ENCODE results near the gene CFAP43.

CFAP43 gene

DNA sequence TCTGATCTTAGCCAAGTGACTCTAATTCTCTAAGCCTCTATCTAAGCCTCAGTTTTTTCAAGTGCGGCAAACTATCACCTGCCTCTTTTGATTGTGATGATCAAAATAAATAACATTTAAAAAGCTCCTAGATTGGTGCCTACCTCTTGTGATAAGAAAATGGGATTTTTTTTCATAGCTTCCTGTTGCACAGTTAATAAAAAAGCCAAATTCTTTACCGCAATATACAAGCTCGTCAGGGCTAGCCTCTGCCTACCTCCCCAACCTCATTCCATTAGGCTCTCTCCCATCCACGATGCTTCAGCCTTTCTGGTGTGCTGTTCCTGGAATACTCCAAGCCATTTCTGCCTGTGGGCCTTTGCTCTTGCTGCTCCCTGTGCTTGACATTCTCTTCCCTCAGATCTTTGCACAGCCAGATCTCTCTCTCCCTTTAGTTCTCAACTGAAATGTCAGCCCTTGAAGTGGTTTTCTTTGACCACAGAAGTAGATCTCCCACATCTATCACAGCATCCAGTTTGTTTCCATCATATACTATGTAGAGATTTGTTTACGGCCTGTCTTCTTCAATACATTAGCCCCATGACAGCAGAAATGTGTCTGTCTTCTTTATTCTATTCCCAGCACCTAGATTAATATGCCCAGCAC is 61.4 kb downstream of the CFAP43 start:
- Histone ChIP-seq H3K36me3 (ENCODE audit: control insufficient read depth, insufficient read depth, low read length) (no peaks in the 10 kb centered on the region), H4K5ac (ENCODE audit: low read length) (no peak overlapping the region), H3K4me2 (ENCODE audit: low read length) (no peak overlapping the region), H2BK15ac (replicated peaks; ENCODE audit: low read depth) (no peak overlapping the region), H3K79me2 (ENCODE audit: control insufficient read depth, insufficient read depth, low read length) (no peaks in the 10 kb centered on the region), H3K23ac (ENCODE audit: low read length) (no peak overlapping the region), H3K4me3 (ENCODE audit: low read length) (no peak overlapping the region), H2AK5ac (ENCODE audit: low read length) (no peak overlapping the region), H3K27me3 (ENCODE audit: insufficient read depth, low read length, poor library complexity) (no peaks in the 10 kb centered on the region), H2BK120ac (ENCODE audit: low read depth, low read length) (no peak overlapping the region), H3K79me1 (ENCODE audit: low read length) (no peaks in the 10 kb centered on the region), H3K9ac (ENCODE audit: low read length) (no peak overlapping the region), H3K4ac (ENCODE audit: low read depth, low read length) (no peak overlapping the region), H3K27ac (ENCODE audit: low read depth, low read length) (no peak overlapping the region), H3K18ac (ENCODE audit: low read length) (no peak overlapping the region), H2BK5ac (ENCODE audit: low read length) (no peak overlapping the region), H3K4me1 (ENCODE audit: control insufficient read depth, low read depth, low read length) (no peaks in the 10 kb centered on the region), H3K56ac (ENCODE audit: low read length) (no peak overlapping the region), H4K8ac (ENCODE audit: low read depth, low read length) (no peak overlapping the region)
- no peak for DNase-seq
- no CpG with 5 or more reads among the region's 5 CpGs for WGBS (ENCODE audit: extremely low coverage, insufficient coverage, low lambda C conversion rate)

DNA sequence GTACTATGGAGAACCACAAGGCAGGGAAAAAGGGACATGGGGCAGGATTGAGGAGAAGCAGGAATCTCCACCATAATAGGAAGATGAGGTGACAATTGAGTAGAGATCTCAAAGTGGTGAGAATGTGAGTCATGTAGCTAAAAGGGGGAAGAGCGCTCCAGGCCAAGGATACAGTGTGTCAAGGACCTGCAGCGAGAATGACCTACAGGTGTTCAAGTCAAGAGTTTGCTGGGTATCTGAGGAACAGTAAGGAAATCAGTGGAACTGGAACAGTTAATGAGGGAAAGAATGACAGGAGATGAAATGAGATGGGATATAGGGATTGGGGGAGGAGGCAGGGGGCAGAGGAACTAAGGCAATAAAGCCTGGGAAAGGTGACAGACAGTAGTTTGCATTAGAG is 76.6 kb downstream of the CFAP43 start:
- no peak overlapping the region for H4K8ac ChIP-seq (ENCODE audit: low read depth, low read length)
- no peak overlapping the region for H2BK15ac ChIP-seq (replicated peaks; ENCODE audit: low read depth)
- peaks cover 12% of the 10 kb centered on the region for H3K4me1 ChIP-seq (ENCODE audit: control insufficient read depth, low read depth, low read length)
- no CpG with 5 or more reads among the region's 2 CpGs for WGBS (ENCODE audit: extremely low coverage, insufficient coverage, low lambda C conversion rate)
- no peak overlapping the region for H3K9ac ChIP-seq (ENCODE audit: low read length)
- H3K79me2 ChIP-seq (ENCODE audit: control insufficient read depth, insufficient read depth, low read length): no peaks in the 10 kb centered on the region
- H3K23ac ChIP-seq (ENCODE audit: low read length): no peak overlapping the region
- H3K56ac ChIP-seq (ENCODE audit: low read length): peak overlapping the region; percentile 5
- no peak overlapping the region for H3K4ac ChIP-seq (ENCODE audit: low read depth, low read length)
- no peaks in the 10 kb centered on the region for H3K27me3 ChIP-seq (ENCODE audit: insufficient read depth, low read length, poor library complexity)
- peak overlapping the region; percentile 52 for H3K27ac ChIP-seq (ENCODE audit: low read depth, low read length)
- H3K79me1 ChIP-seq (ENCODE audit: low read length): no peaks in the 10 kb centered on the region
- H3K18ac ChIP-seq (ENCODE audit: low read length): no peak overlapping the region
- H2AK5ac ChIP-seq (ENCODE audit: low read length): no peak overlapping the region
- H2BK5ac ChIP-seq (ENCODE audit: low read length): peak overlapping the region; percentile 84
- no peak overlapping the region for H3K4me3 ChIP-seq (ENCODE audit: low read length)
- no peak overlapping the region for H2BK120ac ChIP-seq (ENCODE audit: low read depth, low read length)
- H3K36me3 ChIP-seq (ENCODE audit: control insufficient read depth, insufficient read depth, low read length): no peaks in the 10 kb centered on the region
- peak; percentile 76 for DNase-seq
- no peak overlapping the region for H3K4me2 ChIP-seq (ENCODE audit: low read length)
- H4K5ac ChIP-seq (ENCODE audit: low read length): no peak overlapping the region

DNA sequence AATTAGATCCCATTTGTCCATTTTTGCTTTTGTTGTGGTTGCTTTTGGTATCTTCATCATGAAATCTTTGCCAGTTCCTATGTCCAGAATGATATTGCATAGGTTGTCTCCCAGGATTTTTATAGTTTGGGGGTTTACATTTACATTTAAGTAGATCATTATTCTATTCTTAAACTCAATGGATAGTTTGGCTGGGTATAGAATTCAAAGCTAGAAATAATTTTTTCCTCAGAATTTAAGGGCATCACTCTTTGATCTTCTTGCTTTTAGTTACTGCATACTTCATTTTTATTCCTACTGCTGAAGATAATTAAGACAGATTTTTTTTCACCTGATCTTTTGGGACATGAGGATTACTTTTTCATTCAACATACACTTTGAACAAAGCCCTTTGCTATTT is 80.4 kb downstream of the CFAP43 start:
- no peak overlapping the region for H3K27ac ChIP-seq (ENCODE audit: low read depth, low read length)
- H3K23ac ChIP-seq (ENCODE audit: low read length): no peak overlapping the region
- H3K36me3 ChIP-seq (ENCODE audit: control insufficient read depth, insufficient read depth, low read length): no peaks in the 10 kb centered on the region
- no peak overlapping the region for H2BK5ac ChIP-seq (ENCODE audit: low read length)
- no peak overlapping the region for H3K4me3 ChIP-seq (ENCODE audit: low read length)
- no peaks in the 10 kb centered on the region for H3K27me3 ChIP-seq (ENCODE audit: insufficient read depth, low read length, poor library complexity)
- H2BK15ac ChIP-seq (replicated peaks; ENCODE audit: low read depth): no peak overlapping the region
- H4K5ac ChIP-seq (ENCODE audit: low read length): no peak overlapping the region
- no peak for DNase-seq
- H3K79me1 ChIP-seq (ENCODE audit: low read length): no peaks in the 10 kb centered on the region
- no peak overlapping the region for H3K56ac ChIP-seq (ENCODE audit: low read length)
- no peaks in the 10 kb centered on the region for H3K79me2 ChIP-seq (ENCODE audit: control insufficient read depth, insufficient read depth, low read length)
- peaks cover 9% of the 10 kb centered on the region for H3K4me1 ChIP-seq (ENCODE audit: control insufficient read depth, low read depth, low read length)
- no peak overlapping the region for H3K18ac ChIP-seq (ENCODE audit: low read length)
- no peak overlapping the region for H3K4me2 ChIP-seq (ENCODE audit: low read length)
- no peak overlapping the region for H2BK120ac ChIP-seq (ENCODE audit: low read depth, low read length)
- H2AK5ac ChIP-seq (ENCODE audit: low read length): no peak overlapping the region
- H3K4ac ChIP-seq (ENCODE audit: low read depth, low read length): no peak overlapping the region
- H4K8ac ChIP-seq (ENCODE audit: low read depth, low read length): no peak overlapping the region
- no peak overlapping the region for H3K9ac ChIP-seq (ENCODE audit: low read length)

DNA sequence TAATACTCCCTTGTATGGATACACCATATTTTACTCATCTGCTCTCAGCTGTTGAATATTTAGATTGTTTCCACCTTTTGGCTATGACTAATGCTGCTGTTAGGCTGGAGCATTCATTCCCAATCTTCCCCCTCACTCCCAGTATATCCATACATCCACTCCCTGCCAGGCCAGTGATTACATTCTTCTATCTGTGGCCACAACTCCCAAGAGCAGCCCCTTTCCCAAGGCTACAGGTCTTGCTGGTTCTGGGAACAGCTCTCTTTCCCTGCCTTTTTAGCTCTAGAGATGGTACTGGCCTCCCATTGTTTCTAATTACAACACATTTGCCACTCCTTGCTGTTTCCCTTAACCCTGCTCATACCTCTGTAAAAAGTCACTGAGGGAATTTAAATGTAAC is 82.0 kb downstream of the CFAP43 start:
- no peak overlapping the region for H3K4me3 ChIP-seq (ENCODE audit: low read length)
- H4K5ac ChIP-seq (ENCODE audit: low read length): peak overlapping the region; percentile 5
- H2BK5ac ChIP-seq (ENCODE audit: low read length): no peak overlapping the region
- H4K8ac ChIP-seq (ENCODE audit: low read depth, low read length): no peak overlapping the region
- no peak overlapping the region for H2BK120ac ChIP-seq (ENCODE audit: low read depth, low read length)
- H3K27me3 ChIP-seq (ENCODE audit: insufficient read depth, low read length, poor library complexity): no peaks in the 10 kb centered on the region
- H2BK15ac ChIP-seq (replicated peaks; ENCODE audit: low read depth): no peak overlapping the region
- peak overlapping the region; percentile 57 for H3K56ac ChIP-seq (ENCODE audit: low read length)
- H3K4me2 ChIP-seq (ENCODE audit: low read length): no peak overlapping the region
- no peaks in the 10 kb centered on the region for H3K79me2 ChIP-seq (ENCODE audit: control insufficient read depth, insufficient read depth, low read length)
- no peak overlapping the region for H3K9ac ChIP-seq (ENCODE audit: low read length)
- no peak overlapping the region for H3K23ac ChIP-seq (ENCODE audit: low read length)
- peak; percentile 56 for DNase-seq
- no peak overlapping the region for H3K27ac ChIP-seq (ENCODE audit: low read depth, low read length)
- no peak overlapping the region for H2AK5ac ChIP-seq (ENCODE audit: low read length)
- no peaks in the 10 kb centered on the region for H3K36me3 ChIP-seq (ENCODE audit: control insufficient read depth, insufficient read depth, low read length)
- no peak overlapping the region for H3K4ac ChIP-seq (ENCODE audit: low read depth, low read length)
- H3K18ac ChIP-seq (ENCODE audit: low read length): no peak overlapping the region
- H3K79me1 ChIP-seq (ENCODE audit: low read length): no peaks in the 10 kb centered on the region
- peaks cover under 1% of the 10 kb centered on the region for H3K4me1 ChIP-seq (ENCODE audit: control insufficient read depth, low read depth, low read length)

DNA sequence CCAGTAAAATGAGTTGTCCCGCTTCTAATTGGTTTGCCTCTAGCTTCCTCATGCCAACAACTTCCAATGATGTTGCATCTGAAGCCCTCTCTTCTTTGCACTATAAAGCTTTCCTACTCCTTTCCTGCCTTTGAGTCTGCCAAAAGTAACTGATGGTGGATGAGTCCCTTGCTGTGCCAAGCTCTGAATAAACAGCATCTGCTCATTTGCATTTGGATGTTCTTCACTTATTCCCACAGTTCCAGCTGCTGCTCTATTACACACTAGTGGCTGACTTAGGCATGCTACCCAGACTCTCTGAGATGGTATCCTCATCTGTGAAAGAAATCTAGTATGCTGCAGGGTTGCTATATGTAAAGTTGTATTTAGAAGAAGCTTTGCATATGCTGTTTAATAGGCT is 85.3 kb downstream of the CFAP43 start:
- Histone ChIP-seq H3K79me1 (ENCODE audit: low read length) (no peaks in the 10 kb centered on the region), H3K4me2 (ENCODE audit: low read length) (no peak overlapping the region), H3K9ac (ENCODE audit: low read length) (no peak overlapping the region), H3K18ac (ENCODE audit: low read length) (no peak overlapping the region), H3K4me1 (ENCODE audit: control insufficient read depth, low read depth, low read length) (peaks cover 3% of the 10 kb centered on the region), H3K4me3 (ENCODE audit: low read length) (no peak overlapping the region), H3K56ac (ENCODE audit: low read length) (no peak overlapping the region), H2BK120ac (ENCODE audit: low read depth, low read length) (no peak overlapping the region), H3K27me3 (ENCODE audit: insufficient read depth, low read length, poor library complexity) (no peaks in the 10 kb centered on the region), H3K23ac (ENCODE audit: low read length) (no peak overlapping the region), H2BK15ac (replicated peaks; ENCODE audit: low read depth) (no peak overlapping the region), H3K4ac (ENCODE audit: low read depth, low read length) (no peak overlapping the region), H4K8ac (ENCODE audit: low read depth, low read length) (no peak overlapping the region), H4K5ac (ENCODE audit: low read length) (no peak overlapping the region), H3K36me3 (ENCODE audit: control insufficient read depth, insufficient read depth, low read length) (no peaks in the 10 kb centered on the region), H2AK5ac (ENCODE audit: low read length) (no peak overlapping the region), H2BK5ac (ENCODE audit: low read length) (no peak overlapping the region), H3K27ac (ENCODE audit: low read depth, low read length) (no peak overlapping the region), H3K79me2 (ENCODE audit: control insufficient read depth, insufficient read depth, low read length) (no peaks in the 10 kb centered on the region)
- no CpG with 5 or more reads among the region's 1 CpG for WGBS (ENCODE audit: extremely low coverage, insufficient coverage, low lambda C conversion rate)
- no peak for DNase-seq

DNA sequence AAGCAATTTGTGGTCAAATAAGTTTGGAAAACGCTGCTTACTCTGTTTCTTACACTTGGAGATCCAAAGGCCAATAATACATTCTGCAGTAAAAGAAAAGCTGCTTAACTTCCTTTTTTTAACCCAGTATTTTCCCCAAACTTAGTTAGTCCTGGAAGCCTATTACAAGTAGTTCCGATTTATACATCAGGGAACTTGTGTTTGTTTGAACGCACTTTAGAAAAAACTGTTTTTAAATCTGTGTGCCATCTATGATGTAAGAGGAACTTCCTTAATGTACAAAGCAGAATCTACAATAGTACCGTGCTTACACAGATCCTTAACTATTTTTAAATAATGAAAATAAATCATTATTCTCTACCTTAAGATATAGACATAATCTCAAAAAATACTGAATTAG is 87.2 kb downstream of the CFAP43 start:
- H2BK15ac ChIP-seq (replicated peaks; ENCODE audit: low read depth): no peak overlapping the region
- H3K23ac ChIP-seq (ENCODE audit: low read length): no peak overlapping the region
- H3K27ac ChIP-seq (ENCODE audit: low read depth, low read length): no peak overlapping the region
- H2BK120ac ChIP-seq (ENCODE audit: low read depth, low read length): no peak overlapping the region
- H3K4me1 ChIP-seq (ENCODE audit: control insufficient read depth, low read depth, low read length): peaks cover 3% of the 10 kb centered on the region
- H4K5ac ChIP-seq (ENCODE audit: low read length): no peak overlapping the region
- no peak overlapping the region for H3K4me2 ChIP-seq (ENCODE audit: low read length)
- H3K4ac ChIP-seq (ENCODE audit: low read depth, low read length): no peak overlapping the region
- H3K4me3 ChIP-seq (ENCODE audit: low read length): no peak overlapping the region
- H3K56ac ChIP-seq (ENCODE audit: low read length): no peak overlapping the region
- no peak overlapping the region for H2AK5ac ChIP-seq (ENCODE audit: low read length)
- H3K27me3 ChIP-seq (ENCODE audit: insufficient read depth, low read length, poor library complexity): no peaks in the 10 kb centered on the region
- DNase-seq: no peak
- H3K18ac ChIP-seq (ENCODE audit: low read length): no peak overlapping the region
- no peak overlapping the region for H3K9ac ChIP-seq (ENCODE audit: low read length)
- H3K36me3 ChIP-seq (ENCODE audit: control insufficient read depth, insufficient read depth, low read length): no peaks in the 10 kb centered on the region
- whole genome bisulfite sequencing (ENCODE audit: extremely low coverage, insufficient coverage, low lambda C conversion rate): no CpG with 5 or more reads among the region's 4 CpGs
- no peaks in the 10 kb centered on the region for H3K79me1 ChIP-seq (ENCODE audit: low read length)
- H2BK5ac ChIP-seq (ENCODE audit: low read length): no peak overlapping the region
- no peaks in the 10 kb centered on the region for H3K79me2 ChIP-seq (ENCODE audit: control insufficient read depth, insufficient read depth, low read length)
- no peak overlapping the region for H4K8ac ChIP-seq (ENCODE audit: low read depth, low read length)

Data from mesendoderm (in vitro differentiated cells).